ENCODE results near the gene TNFAIP2.

DNA sequence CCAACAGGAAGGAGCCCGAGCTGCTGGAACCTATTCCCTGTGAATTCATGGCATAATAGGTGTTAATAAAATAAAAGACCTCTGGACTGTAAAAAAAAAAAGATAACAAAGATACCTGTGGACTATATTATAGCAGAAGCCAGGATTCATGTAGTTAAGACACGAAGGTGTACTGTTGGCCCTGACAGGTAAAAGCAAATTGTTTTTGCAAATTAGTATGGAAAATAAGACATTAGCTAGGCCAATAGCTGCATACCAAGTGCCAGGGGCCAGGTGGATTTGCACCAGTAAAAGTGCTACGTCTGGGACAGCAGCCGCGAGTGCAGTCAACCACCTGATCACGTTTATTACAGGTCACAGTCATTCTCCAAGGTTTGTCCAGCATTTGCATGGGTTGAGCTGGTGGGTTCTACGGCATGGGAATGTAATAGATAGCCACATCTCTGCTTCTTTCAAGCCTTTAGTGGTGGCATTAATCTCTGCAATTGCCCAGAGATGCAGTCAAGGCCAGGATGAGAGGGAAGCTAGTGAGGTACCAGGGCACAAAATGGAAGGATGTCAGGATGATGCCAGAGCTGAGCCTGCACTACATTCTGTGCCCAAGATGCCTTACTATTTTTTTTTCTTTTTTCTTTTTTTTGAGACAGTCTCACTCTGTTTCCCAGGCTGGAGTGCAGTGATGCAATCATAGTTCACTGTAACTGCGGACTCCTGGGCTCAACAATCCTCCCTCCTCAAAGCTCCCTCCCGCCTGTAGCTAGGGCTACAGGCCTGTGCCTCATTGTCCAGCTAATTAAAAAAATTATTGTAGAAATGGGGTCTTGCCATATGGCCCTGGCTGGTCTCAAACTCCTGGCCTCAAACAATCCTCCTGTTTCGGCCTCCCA is 26.3 kb downstream of the TNFAIP2 start:
- TF ChIP-seq, protein P1, sequence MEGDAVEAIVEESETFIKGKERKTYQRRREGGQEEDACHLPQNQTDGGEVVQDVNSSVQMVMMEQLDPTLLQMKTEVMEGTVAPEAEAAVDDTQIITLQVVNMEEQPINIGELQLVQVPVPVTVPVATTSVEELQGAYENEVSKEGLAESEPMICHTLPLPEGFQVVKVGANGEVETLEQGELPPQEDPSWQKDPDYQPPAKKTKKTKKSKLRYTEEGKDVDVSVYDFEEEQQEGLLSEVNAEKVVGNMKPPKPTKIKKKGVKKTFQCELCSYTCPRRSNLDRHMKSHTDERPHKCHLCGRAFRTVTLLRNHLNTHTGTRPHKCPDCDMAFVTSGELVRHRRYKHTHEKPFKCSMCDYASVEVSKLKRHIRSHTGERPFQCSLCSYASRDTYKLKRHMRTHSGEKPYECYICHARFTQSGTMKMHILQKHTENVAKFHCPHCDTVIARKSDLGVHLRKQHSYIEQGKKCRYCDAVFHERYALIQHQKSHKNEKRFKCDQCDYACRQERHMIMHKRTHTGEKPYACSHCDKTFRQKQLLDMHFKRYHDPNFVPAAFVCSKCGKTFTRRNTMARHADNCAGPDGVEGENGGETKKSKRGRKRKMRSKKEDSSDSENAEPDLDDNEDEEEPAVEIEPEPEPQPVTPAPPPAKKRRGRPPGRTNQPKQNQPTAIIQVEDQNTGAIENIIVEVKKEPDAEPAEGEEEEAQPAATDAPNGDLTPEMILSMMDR (conservative IDR thresholded peaks at IDR 0.05 in 1 of 2, IDR thresholded peaks at IDR 0.05 in 1 of 2; ENCODE audit: extremely low read depth in 1 of 2, insufficient read depth in 1 of 2, low read depth in 1 of 2, low read length in 2 of 2) = no peak
- TF ChIP-seq EZH2 (IDR thresholded peaks at IDR 0.05; ENCODE audit: borderline replicate concordance, low read length) = no peak
